SKM-1 (cell line): ENCODE data around the gene LIN54.
"Not testable (repeated sequence)": the region's sequence is repeated elsewhere in the genome, so short reads cannot be mapped to it uniquely, and the experiment has no call there.

Experiments
- DNase-seq: peaks from one replicate; lab custom pipeline; 2025; ENCODE audit not compliant: unreplicated experiment; lab: John Stamatoyannopoulos, UW

The LIN54 gene

GRCh38 chr4:82951196-82951595 lies 59.4 kb downstream of the LIN54 start:
- no peak for DNase-seq

- no peak for DNase-seq
Measured at GRCh38 chr4:82948647-82949204, 61.9 kb downstream of the LIN54 start.

GRCh38 chr4:82947498-82947897 lies 63.1 kb downstream of the LIN54 start:
- DNase-seq, result no peak

GRCh38 chr4:82939414-82939813 lies 71.2 kb downstream of the LIN54 start:
- no peak for DNase-seq

- no peak for DNase-seq
Measured at GRCh38 chr4:82934441-82934840, 76.2 kb downstream of the LIN54 start.

- DNase-seq, result no peak
Measured at GRCh38 chr4:82930848-82931755, 79.5 kb downstream of the LIN54 start.

- no peak for DNase-seq
Measured at GRCh38 chr4:82921795-82922194, 88.8 kb downstream of the LIN54 start.

GRCh38 chr4:82919386-82919785 lies 91.2 kb downstream of the LIN54 start:
- DNase-seq, result no peak

GRCh38 chr4:82918091-82918490 lies 92.5 kb downstream of the LIN54 start:
- no peak for DNase-seq

- not testable (repeated sequence) for DNase-seq
Measured at GRCh38 chr4:82913968-82914367, 96.7 kb downstream of the LIN54 start.

GRCh38 chr4:82913305-82913704 lies 97.3 kb downstream of the LIN54 start:
- no peak for DNase-seq

GRCh38 chr4:82909326-82909725 lies 101.3 kb downstream of the LIN54 start:
- DNase-seq, result no peak

GRCh38 chr4:82906469-82906868 lies 104.2 kb downstream of the LIN54 start:
- DNase-seq, result no peak

GRCh38 chr4:82905205-82905604 lies 105.4 kb downstream of the LIN54 start:
- no peak for DNase-seq

GRCh38 chr4:82903737-82904136 lies 106.9 kb downstream of the LIN54 start:
- DNase-seq, result no peak

GRCh38 chr4:82901183-82901718 lies 109.4 kb downstream of the LIN54 start:
- DNase-seq, result no peak

- DNase-seq, result peak; percentile 98
Measured at GRCh38 chr4:82900411-82901182, 110.0 kb downstream of the LIN54 start, which contains the start of gene THAP9. THAP9 (plus strand) TSS chr4:82900735; CDS start chr4:82900803, 68 bp downstream.

- DNase-seq, result peak; percentile 86
Measured at GRCh38 chr4:82900066-82900410, 110.6 kb downstream of the LIN54 start.

- no peak for DNase-seq
Measured at GRCh38 chr4:82899374-82900065, 111.1 kb downstream of the LIN54 start.

GRCh38 chr4:82898322-82899243 lies 112.0 kb downstream of the LIN54 start:
- DNase-seq, result no peak
